NCI-H345 (cell line): ENCODE results near the gene STK4.
"Not testable (repeated sequence)": the region's sequence is repeated elsewhere in the genome, so short reads cannot be mapped to it uniquely, and the experiment has no call there.

Experiments
- DNase-seq: peaks from one replicate; lab custom pipeline; 2025; lab: John Stamatoyannopoulos, UW

STK4 gene

GRCh38 chr20:45053430-45054351 is 87.4 kb downstream of the STK4 start:
- DNase-seq: no peak

DNA sequence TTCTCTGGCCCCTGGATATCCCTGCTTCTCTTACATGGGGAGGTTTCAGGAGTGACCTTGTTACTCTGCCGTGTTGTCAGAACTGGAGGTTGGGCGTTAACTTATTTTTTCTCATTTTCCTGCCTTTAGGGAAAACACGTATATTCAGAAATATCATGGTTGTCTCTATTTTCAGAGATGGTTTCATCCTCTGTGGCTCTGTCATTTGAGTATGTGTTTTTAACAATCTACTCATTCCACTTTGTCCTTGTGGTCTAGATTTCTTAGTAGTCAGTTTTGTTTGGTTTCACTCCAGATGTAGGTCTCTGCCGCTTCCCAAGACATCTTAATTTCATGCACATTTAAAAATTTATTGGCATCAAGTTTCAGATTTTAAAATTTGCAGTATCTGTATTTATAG is 88.7 kb downstream of the STK4 start:
- no peak for DNase-seq

- DNase-seq: no peak
These were observed 90.3 kb downstream of the STK4 start for GRCh38 chr20:45056473-45057173.

- DNase-seq: no peak
These were observed 92.0 kb downstream of the STK4 start for GRCh38 chr20:45058168-45058850.

DNA sequence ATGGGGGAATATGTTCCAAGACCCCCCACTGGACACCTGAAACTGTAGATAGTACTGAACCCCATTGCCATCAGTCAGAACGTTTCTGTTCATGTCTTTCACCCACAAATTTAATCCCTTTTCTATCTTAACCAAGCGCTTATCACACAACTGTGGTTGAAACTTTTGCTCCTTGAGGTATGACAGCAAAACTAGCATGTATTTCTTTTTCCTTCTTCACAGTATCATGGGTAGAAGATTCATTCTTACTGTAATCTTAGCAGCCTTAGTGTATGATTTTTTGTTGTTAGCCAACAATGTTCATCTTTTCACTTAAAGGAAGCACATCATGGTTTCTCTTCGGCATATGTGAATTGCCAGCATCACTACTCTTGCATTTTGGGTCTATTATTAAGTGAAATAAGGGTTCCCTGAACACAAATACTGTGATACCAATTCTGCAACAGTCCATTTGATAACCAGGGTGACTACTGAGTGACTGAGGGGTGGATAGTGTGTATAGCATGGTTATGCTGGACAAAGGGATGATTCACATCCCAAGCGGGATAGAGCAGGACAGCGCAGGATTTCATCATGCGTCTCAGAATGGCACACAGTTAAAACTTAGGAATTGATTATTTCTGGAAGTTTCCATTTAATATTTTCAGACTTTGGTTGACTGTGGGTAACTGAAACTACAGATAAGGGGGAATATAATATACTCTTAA is 92.9 kb downstream of the STK4 start:
- DNase-seq: no peak

- DNase-seq: no peak
These were observed 94.0 kb downstream of the STK4 start for GRCh38 chr20:45060294-45060693.

DNA sequence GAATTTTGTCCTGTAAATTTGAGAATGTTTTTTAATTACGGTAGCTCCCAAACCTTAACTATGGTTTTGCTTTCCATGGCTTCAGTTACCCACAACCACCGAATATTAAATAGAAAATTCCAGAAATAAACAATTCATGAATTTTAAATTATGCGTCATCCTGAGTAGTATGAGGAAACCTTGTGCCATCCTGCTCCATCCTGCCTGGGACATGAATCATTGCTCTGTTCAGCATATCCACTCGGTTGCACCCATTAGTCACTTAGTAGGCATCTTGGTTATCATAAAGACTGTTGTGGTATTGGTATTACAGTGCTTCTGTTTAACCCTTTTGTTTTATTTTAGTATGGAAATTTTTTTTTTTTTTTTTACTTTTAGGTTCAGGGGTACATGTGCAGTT is 94.9 kb downstream of the STK4 start:
- DNase-seq: no peak

- DNase-seq: not testable (repeated sequence)
These were observed 96.8 kb downstream of the STK4 start for GRCh38 chr20:45063107-45063506.

- no peak for DNase-seq
These were observed 98.5 kb downstream of the STK4 start for GRCh38 chr20:45064812-45065211.

- no peak for DNase-seq
These were observed 100.1 kb downstream of the STK4 start for GRCh38 chr20:45066372-45066771.

GRCh38 chr20:45067087-45067486 is 100.8 kb downstream of the STK4 start:
- DNase-seq: no peak

DNA sequence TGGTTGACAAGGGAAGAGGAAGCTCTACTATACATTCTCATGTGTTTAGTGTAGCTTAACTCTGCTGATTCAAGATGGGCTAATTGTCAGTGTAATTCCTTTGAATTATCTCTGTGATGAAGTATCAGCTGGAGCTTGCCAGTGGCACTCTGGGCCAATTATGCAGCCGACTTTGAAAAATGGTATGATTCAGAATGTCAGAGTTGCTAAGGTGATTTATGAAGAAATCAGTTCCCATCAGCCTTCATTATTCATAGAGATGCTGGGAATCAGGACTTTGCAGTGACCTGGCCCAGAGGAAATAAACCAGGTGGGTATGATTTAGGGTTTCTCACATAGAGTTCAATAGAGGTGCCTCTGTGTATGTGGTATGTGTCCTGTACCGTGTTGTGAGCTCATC is 101.2 kb downstream of the STK4 start:
- DNase-seq: no peak

DNA sequence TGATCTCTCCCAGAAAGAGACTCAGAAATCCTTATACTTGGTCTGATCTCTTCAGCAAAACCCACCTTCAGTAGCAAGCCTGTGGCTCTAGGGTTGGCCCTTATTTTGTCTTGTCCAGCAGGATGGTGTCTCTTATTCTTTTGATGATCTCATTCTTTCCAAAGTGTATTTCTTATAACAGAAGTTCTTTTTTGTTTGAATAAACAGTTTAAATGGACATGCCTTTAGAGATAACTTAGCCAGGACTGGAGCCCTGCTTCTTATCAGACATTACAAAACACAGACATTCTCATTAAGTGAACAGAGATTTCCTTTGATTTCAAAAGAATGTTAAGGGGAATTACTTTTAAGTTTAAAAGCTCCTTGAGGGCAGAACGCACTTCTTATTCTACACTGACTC is 102.9 kb downstream of the STK4 start:
- no peak for DNase-seq

DNA sequence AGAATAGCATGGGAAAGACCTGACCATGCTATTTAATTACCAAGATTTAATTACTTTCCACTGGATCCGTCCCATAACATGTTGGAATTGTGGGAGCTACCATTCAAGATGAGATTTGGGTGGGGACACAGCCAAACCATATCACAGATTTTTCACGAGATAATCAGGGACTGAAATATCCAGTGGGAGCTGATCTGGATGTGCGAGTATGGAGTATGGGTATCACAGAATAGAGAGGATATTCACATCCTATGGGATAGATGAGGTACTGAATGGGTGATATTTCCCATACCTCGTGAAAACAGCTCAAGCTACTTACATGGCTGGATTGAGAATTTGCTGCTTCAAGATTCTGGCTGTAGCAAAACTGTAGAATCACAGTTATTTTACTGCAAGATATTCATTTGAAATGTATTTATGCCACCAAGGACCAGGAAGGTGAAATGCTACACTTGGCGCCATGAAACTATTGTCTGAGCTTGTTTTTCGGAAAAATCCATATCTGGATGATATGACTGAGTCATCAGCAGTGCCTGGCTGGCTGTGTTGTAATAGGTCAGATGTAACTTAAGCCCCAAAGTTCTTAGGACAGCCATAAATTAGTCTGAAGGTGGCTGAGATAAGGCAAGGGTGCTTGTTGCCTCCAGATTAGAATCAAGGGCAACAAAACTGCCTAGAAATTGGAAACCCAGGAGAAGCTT is 104.8 kb downstream of the STK4 start:
- DNase-seq: no peak

DNA sequence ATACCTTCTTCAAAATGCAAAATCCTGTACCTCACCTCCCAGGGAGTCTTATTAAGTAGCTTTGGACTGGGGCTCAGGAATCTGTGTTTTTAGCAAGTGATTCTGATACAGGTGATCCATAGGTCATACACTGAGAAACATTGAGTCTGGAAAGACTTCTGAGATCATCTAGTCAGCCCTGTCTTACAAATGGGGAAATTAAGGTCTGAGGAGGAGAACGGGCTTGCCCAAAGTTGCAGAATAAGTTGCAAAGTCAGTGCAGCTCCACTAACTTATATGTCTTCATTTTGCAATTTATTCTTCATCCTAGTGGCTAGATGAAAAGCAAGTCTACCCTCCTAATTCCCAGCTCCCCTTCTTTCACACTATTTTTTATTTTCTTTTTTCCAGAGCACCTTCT is 105.8 kb downstream of the STK4 start:
- DNase-seq: no peak

DNA sequence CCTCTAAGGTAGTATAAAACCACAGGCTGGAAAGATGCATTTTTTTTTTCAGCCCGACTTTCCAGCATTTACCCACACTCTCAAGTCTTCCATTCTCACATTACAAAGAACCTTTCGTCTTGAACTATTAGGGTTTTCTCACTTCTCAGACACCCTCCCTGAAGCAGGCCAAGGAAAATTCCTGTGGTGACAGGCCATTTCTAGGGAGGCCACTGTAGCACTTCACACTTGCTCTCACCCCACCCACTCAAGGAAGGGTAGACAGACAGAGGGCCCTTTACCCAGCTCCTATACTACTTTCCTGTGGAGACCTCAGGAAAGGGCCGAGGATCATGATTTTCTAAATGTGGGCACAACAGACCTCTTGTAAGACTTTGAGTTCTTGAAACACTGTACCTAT is 106.9 kb downstream of the STK4 start:
- DNase-seq: no peak

DNA sequence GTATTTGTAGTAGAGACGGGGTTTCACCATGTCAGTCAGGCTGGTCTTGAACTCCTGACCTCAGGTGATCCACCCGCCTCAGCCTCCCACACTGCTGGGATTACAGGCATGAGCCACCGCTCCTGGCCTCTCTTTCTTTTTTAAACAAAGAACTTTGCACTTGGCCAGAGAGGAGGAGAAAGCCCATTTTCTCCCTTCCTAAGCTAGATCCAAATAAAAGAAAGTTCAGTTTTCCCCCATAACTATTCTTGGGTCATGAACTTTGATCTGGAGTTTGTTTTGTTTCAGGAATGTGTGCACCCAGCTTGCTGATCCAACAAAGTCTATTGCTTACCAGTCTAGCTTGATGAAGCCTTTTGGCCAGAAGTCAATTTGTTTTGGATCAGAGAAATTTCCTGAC is 111.2 kb downstream of the STK4 start:
- no peak for DNase-seq

- DNase-seq: no peak
These were observed 114.7 kb downstream of the STK4 start for GRCh38 chr20:45080867-45081624.

GRCh38 chr20:45082468-45082867 is 116.2 kb downstream of the STK4 start:
- DNase-seq: no peak

GRCh38 chr20:45083127-45083526 is 116.8 kb downstream of the STK4 start:
- no peak for DNase-seq

GRCh38 chr20:45085289-45085688 is 119.0 kb downstream of the STK4 start:
- DNase-seq: no peak
